Measurements from ENCODE around the gene RHOH.

The RHOH gene

DNA sequence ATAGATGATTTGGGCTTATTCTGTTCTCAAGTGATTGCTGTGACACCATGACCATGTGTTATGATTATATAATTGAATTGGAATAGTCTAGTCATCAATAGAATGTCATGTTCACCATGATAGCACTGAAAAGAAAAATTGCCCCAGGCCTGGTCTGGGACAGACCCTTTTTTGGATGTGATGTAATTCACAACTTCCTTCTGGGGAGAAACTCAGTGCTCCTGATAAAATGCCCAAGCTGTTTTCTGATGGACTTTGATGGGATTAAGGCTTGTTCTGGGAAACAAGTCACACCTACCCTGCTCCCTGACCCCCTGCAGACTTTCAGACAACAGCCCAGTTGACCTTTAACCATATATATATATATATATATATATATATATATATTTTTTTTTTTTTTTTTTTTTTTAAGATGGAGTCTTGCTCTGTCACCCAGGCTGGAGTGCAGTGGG is 65.3 kb downstream of the RHOH start:
- TF ChIP-seq, protein P1, sequence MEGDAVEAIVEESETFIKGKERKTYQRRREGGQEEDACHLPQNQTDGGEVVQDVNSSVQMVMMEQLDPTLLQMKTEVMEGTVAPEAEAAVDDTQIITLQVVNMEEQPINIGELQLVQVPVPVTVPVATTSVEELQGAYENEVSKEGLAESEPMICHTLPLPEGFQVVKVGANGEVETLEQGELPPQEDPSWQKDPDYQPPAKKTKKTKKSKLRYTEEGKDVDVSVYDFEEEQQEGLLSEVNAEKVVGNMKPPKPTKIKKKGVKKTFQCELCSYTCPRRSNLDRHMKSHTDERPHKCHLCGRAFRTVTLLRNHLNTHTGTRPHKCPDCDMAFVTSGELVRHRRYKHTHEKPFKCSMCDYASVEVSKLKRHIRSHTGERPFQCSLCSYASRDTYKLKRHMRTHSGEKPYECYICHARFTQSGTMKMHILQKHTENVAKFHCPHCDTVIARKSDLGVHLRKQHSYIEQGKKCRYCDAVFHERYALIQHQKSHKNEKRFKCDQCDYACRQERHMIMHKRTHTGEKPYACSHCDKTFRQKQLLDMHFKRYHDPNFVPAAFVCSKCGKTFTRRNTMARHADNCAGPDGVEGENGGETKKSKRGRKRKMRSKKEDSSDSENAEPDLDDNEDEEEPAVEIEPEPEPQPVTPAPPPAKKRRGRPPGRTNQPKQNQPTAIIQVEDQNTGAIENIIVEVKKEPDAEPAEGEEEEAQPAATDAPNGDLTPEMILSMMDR (IDR thresholded peaks at IDR 0.05): no peak
- DNase-seq (ENCODE audit: low spot score): no peak
- Histone ChIP-seq H3K4me3 (no peak overlapping the region), H3K27ac (no peak overlapping the region)

DNA sequence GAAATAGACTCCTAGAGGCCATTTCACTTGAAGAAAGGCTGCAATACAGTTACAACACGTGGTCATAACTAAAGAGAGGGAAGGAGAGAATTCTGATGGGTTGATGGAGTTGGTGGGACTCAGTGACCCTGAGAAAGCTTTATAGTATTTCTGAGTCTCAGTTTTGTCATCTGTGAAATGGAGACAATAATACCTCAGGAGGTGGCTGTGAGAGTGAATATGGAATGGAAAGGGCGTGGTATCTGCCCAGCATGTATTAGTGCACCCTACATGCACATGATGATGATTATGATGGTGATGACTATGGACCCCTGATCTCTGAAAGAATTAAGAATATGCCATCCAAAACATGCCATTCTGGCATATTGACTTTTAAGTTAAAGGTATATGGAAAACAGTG is 66.0 kb downstream of the RHOH start:
- H3K27ac ChIP-seq: no peak overlapping the region
- DNase-seq (ENCODE audit: low spot score): no peak
- H3K4me3 ChIP-seq: no peak overlapping the region
- TF ChIP-seq, protein P1 (IDR thresholded peaks at IDR 0.05): no peak

DNA sequence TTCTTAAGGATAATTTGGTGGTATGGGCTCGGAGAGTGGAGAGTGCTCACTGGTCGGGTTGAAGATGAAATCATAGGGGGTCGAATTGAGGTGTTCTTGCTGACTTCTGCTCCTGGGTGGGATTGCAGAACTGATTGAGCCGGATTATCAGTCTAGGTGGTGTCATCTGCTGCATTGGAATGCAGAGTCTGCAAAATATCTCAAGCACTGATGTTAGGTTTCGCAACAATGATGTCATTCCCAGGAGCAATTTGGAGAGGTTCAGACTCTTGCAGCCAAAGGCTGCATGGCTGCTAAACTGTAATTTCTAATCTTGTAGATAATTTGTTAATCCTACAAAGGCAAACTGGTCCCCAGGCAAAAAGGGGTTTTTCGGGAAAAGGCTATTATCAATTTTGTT is 67.7 kb downstream of the RHOH start:
- no peak overlapping the region for H3K27ac ChIP-seq
- DNase-seq (ENCODE audit: low spot score): no peak
- no peak overlapping the region for H3K4me3 ChIP-seq
- TF ChIP-seq, protein P1 (IDR thresholded peaks at IDR 0.05): no peak

DNA sequence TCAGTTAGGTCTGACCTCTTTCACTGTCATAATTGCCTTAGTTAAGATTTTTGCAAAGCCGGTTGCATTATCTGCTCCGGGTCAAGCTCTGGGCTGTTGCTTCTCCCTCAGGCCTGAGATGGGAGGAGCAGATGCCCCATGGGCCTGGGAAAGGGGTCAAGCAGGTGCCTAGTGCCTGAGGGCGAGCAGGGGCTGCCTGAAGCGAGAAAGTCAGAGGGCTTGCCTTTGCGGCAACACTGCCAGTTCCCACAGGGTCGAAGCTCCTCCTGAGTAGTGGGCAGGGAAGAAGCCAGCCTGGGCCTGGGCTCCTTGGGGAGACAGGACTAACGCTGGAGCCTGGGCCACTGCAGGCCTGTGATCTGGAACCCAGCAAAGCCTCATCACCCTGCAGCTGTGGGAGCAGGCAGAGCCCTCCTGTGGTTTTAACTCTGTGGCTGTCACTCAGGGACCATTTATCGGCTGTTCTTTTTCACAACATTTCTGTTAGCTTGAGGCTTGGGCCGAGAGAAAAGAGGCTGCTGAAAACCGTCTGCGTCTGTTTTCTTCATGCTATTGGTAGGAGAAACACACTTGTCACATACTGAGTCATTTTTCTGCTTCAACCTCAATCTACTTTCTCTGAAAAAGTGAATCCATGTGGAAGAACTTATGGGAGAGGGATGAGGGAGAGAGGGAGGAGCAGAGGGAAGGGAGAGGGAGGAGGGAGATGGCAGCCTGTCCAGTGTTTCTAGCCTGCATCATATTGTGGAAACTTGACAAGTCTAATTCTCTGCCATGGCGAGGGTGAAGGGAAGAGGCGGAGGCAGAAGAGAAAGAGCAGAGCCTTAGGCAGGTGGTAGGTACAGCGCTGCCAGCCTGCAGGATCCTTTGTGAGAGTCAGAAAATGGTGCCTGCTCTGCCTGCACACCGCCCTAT is 68.4 kb downstream of the RHOH start:
- TF ChIP-seq, protein P1 (IDR thresholded peaks at IDR 0.05): no peak
- Histone ChIP-seq H3K27ac (no peak overlapping the region), H3K4me3 (no peak overlapping the region)
- DNase-seq (ENCODE audit: low spot score): no peak

DNA sequence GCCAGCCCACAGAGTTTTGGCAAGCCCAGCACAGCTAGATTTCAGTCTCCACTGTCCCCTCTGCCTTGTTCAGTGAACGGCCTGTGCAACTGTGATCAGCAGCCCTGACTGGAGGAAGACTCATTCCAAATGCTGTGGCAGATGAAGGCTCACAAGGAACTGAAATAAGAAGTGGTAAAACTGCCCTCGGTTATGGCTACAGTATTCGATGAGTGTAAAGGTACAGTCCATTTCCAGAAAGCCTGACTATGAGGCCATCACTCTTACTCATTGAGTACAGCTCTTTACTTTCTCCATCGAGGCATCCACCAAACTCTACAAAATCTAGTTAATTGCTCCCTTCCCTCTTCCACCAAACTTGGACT is 69.1 kb downstream of the RHOH start:
- no peak overlapping the region for H3K27ac ChIP-seq
- no peak overlapping the region for H3K4me3 ChIP-seq
- TF ChIP-seq, protein P1 (IDR thresholded peaks at IDR 0.05): no peak
- no peak for DNase-seq (ENCODE audit: low spot score)

DNA sequence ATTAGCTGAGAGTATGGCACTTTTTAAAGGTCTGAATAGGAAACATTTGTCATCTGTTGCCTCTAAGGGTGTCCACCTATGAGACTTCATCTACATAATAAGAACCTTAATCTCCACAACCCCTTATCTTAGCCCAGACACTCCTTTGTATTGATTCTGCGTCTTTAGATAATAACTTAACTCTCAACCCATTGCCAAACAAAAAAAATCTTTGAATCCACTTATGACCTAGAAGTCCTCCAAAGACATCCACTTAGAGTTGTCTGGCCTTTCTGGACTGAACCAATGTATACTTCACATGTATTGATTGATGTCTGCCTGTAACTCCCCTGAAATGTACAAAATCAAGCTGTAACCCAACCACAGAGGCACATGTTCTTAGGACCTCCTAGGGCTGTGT is 72.3 kb downstream of the RHOH start:
- DNase-seq (ENCODE audit: low spot score): no peak

More for the DNA sequence above, 72.3 kb downstream of the RHOH start:
- H3K4me3 ChIP-seq: no peak overlapping the region
- no peak overlapping the region for H3K27ac ChIP-seq
- TF ChIP-seq, protein P1 (IDR thresholded peaks at IDR 0.05): no peak

Data from coronary artery (tissue), 2 donors.